ENCODE results near the gene EFCAB8. TPM values are rescaled to one million over a fixed set of nuclear protein-coding genes. Genes with fewer than 3 reads are reported as not detected.

Gene EFCAB8
- total RNA-seq, 1 experiment from 2014 or later = not detected

DNA sequence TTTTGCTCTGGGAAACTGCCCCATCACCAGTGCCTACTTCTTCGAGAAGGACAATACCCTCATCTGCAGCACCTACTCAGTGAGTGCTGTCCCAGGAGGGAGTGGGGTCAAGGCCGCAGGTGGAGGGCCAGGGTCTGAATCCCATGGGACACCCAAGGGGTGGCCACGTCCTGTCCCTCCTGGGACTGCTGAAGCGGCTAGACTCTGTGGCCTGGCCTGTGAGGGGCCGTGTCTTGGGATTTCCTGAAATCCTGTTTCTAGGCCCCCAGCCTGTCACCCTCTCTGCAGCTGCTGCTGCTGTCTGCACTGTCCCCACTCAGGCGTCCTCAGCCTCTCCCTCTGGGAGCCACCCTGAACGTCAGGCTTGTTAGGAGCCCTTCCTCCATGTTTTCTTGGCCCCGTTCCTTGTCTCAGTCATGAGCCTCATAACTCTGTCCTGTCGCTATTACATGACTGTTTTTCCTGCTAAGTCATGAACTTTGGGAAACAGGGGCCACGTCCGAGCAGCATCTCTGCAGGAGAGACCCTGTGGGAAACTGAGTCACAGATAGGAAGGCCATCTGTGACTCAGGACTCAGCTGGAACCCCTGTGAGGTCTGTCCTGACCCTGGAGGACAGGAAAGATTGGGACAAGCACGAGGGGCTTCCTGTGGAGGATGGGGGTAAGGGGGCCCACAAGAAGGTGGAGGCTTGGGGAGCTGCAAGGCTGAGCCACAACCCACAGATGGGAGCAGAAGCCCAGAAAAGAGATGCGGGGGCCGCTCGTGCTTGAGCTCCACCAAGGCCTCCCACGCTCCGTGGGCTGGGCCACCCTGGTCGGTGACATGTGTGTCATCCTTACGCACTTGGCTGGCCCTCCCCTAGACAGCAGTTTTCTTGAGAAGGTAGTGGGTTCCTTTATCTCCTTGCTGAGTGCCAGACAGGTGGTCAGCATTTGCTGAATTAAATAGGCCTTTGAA is 49.9 kb downstream of the EFCAB8 start:
- DNase-seq (ENCODE audit: low read depth) = no peak

- no peak for DNase-seq (ENCODE audit: low read depth)
Observed at GRCh38 chr20:32909451-32909850, 50.7 kb downstream of the EFCAB8 start.

GRCh38 chr20:32909896-32910571 is 51.3 kb downstream of the EFCAB8 start:
- DNase-seq (ENCODE audit: low read depth) = no peak

DNA sequence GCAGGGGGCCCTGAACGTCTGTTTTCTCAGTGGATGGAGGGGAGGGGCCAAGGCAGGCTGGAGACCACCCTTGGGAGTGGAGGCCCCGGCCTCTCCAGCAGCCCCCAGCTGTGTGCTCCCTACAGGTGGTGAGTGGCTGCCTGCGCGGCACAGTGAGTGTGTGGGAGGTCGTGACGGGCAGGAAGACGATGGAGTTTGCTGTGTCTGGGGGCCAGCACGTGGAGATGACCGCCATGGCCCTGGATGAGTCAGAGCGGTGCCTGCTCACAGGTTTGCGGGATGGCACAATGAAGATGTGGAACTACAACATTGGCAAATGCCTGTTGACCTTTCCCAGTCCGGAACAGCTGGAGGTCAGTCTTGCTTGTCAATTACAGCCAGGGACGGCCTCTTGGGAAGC is 52.6 kb downstream of the EFCAB8 start:
- DNase-seq (ENCODE audit: low read depth) = peak; percentile 10

DNA sequence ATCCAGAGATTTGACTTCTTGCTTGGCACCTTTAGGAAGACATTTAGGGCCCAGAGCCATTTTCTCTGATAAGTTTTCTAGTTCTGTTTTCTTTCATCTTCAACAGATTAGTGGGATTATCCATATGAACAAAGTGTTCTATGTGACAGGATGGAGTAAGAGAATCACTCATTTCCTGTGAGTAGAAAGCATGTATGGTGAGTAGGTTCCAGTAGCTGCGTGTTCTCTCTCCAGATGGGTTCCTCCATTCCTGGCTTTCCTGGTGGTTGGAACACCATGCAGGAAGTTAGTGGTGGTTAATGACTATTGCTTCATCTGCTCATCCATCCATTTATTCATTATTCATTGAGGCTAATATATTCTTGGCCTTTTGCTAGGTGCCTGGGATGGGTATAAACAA is 54.0 kb downstream of the EFCAB8 start:
- DNase-seq (ENCODE audit: low read depth) = peak; percentile 65

DNA sequence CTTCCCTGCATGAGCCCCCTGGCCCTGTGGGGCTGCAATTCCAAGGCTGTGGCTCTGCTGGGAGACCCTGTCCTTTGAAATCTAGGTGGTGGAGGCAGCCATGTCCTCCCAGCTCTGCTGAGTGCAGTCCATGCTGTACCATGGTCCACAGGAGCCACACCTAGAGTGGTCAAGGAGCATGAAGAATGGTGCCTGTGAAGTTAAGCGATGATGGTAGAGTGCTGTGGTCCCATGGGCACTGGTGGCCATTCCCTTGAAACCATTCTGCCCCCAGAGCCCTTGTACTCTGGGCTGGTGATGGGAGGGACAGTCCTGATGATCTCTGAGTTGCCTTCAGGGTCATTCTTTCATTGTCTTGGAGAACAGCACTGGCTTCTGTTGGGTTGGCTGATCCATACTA is 55.3 kb downstream of the EFCAB8 start:
- no peak for DNase-seq (ENCODE audit: low read depth)

DNA sequence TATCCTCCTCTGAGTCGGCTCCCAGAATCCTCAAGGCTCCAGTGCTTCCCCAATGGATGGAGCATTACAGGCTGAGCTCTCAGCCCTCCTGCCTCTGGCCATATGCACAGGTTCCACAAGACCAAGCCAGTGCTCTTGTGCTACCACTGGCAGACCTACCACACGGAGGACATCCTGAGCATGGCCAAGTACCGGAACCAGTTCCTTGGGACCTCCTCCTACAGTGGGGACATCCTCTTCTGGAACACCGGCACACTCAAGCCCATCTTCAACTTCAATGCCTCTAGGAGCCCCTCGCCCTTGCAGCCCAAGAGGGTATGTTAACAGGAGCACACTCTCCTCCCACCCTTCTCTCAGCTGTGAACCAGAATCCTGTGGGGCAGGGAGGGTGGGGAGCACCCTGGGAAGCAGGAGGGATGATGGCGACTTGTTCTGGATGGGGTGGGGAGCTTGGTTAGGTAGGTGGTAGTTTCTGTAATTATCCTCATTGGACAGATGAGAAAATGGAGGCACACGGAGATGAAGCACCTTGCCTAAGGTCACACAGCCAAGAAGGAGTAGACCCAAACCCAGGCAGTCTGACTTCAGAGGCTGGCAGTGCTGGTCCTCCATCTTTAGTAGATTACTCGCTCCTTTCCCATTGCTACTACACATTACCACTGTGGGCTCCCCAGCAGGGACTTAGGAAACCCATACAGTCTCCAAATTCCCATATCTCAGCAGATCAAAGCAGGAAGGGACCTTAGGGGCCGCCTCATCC is 58.6 kb downstream of the EFCAB8 start:
- no peak for DNase-seq (ENCODE audit: low read depth)

- no peak for DNase-seq (ENCODE audit: low read depth)
Observed at GRCh38 chr20:32918296-32918695, 59.6 kb downstream of the EFCAB8 start.

DNA sequence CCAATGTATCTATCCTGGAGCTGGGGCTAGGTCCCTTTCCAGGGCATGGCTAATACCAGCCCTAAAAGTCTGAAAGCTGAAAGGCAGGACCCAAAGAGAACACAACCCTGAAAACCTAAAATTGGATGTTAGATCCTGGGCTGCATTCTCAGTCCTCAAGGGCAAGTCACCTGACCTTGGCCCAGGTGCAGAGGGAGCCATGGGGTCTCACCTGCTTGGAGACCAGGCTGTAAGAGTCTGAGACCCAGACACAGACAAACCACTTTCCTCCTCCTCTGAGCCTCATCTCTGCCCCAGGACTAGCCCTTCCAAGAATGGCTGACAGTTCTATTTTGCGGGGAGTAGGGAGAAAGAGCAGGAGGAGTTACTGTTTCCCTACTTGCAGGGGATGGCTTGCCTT is 60.0 kb downstream of the EFCAB8 start:
- DNase-seq (ENCODE audit: low read depth) = no peak

- no peak for DNase-seq (ENCODE audit: low read depth)
Observed at GRCh38 chr20:32920066-32920465, 61.3 kb downstream of the EFCAB8 start.

DNA sequence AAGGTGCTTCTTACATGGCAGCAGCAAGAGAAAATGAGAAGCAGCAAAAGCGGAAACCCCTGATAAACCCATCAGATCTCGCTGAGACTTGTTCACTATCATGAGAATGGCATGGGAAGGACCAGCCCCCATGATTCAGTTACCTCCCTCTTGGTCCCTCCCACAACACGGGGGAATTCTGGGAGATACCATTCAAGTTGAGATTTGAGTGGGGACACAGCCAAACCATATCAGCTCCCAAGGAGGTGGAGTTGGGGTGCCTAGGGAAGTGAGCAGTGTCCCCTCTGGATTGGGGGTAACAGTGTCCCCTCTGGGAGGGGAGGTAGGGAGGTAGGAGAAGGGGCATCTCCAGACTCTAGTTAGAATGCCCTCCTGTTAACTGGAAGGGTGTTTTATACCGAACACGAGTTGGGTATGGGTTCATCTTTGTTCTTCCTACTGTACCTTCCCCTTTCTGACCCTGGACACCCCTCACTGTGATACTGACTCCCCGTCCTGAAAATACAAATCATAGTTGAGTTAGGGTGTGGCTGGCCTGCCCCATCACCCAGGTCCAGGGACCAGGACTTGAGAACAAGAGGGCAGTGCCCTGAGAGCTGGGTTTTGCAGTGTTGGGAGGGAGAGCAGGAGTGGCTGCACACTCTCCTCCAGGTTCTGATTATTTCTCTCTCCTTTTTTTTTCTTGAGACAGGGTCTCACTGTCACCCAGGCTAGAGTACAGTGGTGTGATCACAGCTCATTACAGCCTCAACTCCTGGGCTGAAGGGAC is 62.0 kb downstream of the EFCAB8 start:
- DNase-seq (ENCODE audit: low read depth) = no peak

DNA sequence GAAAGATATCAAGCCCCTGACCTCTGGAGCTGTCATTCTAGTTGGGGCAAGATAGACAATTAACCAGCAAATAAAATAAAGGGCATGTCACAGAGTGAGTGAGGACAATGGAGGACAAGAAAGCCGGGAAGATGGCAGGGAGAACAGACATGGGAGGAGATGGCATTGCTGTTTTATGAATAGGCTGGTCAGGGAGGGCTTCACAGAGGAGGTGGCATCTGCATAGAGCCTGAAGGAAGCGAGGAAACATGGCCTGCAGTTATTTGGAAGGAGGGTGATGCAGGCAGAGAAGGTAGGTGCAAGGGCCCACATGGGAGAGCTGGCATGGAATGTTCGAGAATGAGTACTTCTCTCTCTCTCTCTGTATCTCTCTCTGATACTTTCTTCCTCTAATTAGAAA is 63.7 kb downstream of the EFCAB8 start:
- DNase-seq (ENCODE audit: low read depth) = no peak

- DNase-seq (ENCODE audit: low read depth) = no peak
Observed at GRCh38 chr20:32924781-32925180, 66.1 kb downstream of the EFCAB8 start.

GRCh38 chr20:32925481-32926196 is 66.9 kb downstream of the EFCAB8 start:
- DNase-seq (ENCODE audit: low read depth) = no peak

GRCh38 chr20:32929162-32929561 is 70.4 kb downstream of the EFCAB8 start:
- DNase-seq (ENCODE audit: low read depth) = no peak

GRCh38 chr20:32930181-32930580 is 71.5 kb downstream of the EFCAB8 start:
- no peak for DNase-seq (ENCODE audit: low read depth)

DNA sequence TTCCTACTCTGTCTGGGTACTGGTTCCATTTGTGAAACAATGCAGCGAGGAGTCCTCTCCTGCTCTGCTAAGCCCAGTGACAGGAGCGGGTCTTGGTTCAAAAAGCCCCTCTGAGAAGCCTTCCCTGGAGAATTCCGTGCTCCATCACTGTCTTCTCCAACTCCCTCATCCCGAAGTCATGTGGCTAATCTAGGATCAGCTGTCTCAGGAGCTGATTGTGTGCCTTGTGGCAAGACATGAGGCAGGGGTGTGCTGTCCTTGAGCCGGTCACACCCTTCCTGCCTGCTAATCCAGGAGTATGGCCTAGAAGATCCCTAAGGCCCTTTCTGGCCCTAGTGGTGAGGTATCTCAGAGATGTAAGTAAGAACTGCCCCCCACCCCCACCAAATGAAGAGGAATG is 72.0 kb downstream of the EFCAB8 start:
- no peak for DNase-seq (ENCODE audit: low read depth)

DNA sequence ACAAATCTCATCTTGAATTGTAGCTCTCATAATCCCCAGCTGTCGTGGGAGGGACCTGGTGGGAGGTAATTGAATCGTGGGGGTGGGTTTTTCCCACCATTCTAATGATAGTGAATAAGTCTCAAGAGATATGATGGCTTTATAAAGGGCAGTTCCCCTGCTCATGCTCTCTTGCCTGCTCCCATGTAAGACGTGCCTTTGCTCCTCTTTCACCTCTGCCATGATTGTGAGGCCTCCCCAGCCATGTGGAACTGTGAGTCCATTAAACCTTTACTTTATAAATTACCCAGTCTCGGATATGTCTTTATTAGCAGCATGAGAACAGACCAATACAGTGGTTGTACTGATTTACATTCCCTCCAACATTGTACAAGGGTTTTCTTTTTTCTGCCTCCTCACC is 75.9 kb downstream of the EFCAB8 start:
- DNase-seq (ENCODE audit: low read depth) = no peak

- DNase-seq (ENCODE audit: low read depth) = no peak
Observed at GRCh38 chr20:32941155-32941885, 82.6 kb downstream of the EFCAB8 start.

Data from HT1080 (cell line).